Neural progenitor cell (in vitro differentiated cells): ENCODE measurements around the gene TMEM164.

Experiments
- CTCF ChIP-seq: fragments of 200-600 bp; sonication (generic); IDR thresholded peaks from 2 replicates; pipeline ENCODE4 v1.5.1; 2017; ENCODE audit warnings: antibody characterized with exemption, mild to moderate bottlenecking
- EZH2phosphoT487 ChIP-seq: fragments of 200-600 bp; sonication (generic); IDR thresholded peaks from 2 replicates; pipeline ENCODE4 v1.6.1; 2017; ENCODE audit warnings: antibody characterized with exemption

- TF ChIP-seq CTCF = no peak
- TF ChIP-seq EZH2phosphoT487 = no peak
Measured at GRCh38 chrX:110020536-110020935, 17.6 kb downstream of the TMEM164 start.
